ENCODE data around the gene TP53BP2.
"Not testable (repeated sequence)": the region's sequence is repeated elsewhere in the genome, so short reads cannot be mapped to it uniquely, and the experiment has no call there.

Gene TP53BP2, protein sequence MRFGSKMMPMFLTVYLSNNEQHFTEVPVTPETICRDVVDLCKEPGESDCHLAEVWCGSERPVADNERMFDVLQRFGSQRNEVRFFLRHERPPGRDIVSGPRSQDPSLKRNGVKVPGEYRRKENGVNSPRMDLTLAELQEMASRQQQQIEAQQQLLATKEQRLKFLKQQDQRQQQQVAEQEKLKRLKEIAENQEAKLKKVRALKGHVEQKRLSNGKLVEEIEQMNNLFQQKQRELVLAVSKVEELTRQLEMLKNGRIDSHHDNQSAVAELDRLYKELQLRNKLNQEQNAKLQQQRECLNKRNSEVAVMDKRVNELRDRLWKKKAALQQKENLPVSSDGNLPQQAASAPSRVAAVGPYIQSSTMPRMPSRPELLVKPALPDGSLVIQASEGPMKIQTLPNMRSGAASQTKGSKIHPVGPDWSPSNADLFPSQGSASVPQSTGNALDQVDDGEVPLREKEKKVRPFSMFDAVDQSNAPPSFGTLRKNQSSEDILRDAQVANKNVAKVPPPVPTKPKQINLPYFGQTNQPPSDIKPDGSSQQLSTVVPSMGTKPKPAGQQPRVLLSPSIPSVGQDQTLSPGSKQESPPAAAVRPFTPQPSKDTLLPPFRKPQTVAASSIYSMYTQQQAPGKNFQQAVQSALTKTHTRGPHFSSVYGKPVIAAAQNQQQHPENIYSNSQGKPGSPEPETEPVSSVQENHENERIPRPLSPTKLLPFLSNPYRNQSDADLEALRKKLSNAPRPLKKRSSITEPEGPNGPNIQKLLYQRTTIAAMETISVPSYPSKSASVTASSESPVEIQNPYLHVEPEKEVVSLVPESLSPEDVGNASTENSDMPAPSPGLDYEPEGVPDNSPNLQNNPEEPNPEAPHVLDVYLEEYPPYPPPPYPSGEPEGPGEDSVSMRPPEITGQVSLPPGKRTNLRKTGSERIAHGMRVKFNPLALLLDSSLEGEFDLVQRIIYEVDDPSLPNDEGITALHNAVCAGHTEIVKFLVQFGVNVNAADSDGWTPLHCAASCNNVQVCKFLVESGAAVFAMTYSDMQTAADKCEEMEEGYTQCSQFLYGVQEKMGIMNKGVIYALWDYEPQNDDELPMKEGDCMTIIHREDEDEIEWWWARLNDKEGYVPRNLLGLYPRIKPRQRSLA

DNA sequence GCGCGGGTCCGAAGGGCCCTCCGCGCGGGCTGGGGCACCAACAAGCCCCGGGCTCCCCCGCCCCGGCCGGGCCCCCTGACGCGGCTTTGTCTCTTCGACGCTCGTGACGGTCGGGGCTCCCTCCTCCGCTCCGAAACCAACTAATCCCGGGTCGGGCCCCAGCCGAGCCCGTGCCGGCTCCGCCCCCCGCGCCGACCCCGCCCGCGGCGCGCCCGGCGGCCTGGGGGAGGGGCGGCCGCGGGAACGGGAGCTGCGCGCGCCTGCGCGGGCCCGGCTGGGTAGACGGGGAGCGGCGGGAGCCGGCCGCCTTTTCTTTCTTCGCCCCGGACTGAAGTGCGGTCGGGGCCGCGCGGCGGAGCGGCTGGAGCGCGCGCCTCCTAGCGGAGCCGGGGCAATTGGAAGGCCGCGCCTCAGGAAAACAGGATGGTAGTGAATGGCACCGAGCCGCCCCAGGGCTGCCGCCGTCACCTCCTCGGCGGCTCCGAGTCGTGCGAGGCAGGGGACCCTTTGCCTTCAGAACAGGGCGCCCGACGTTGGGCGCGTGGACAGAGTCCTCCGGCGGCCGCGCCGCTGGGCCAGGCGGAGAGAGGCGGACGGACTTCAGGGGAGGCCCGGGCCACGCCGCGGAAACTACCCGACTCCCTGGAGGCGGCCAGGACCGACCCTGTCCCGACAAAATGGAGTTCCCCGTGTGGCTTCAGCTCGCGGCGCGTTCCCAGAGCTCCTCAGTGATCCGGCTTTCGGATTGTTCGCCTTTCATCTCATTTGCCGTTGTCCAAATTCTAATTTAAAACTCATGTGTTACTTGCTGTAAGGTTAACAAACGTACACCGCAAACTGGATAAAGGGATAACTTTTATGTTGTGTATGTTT lies at the start of gene TP53BP2:
TSS of gene TP53BP2 (minus strand) at position 138 of the 873 bp plus-strand sequence. CDS start 267 bp downstream, outside the sequence.
- DNase-seq (ENCODE audit: low read depth in 2 of 2), result peak; percentile 72 to 75

DNA sequence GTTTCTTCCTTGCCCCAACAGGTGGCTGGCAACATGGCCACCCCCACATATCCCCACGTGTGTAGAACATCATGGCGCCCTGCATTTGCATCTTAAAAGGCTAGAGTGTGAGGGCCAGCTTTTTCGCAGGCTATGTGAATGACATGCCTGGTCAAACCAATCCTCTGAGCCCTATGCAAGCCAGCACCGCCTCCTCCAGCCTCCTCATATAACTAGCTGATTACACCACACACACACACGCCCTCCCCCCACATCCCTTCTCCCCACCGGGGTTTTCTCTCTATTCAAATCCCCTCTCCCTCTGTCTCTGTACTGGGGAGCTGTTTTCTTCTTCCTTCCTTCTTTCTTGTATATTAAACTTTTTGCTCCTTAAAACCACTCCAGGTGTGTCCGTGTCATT lies 44.7 kb upstream of the TP53BP2 start:
- not testable (repeated sequence) for DNase-seq (ENCODE audit: low read depth in 2 of 2)

DNA sequence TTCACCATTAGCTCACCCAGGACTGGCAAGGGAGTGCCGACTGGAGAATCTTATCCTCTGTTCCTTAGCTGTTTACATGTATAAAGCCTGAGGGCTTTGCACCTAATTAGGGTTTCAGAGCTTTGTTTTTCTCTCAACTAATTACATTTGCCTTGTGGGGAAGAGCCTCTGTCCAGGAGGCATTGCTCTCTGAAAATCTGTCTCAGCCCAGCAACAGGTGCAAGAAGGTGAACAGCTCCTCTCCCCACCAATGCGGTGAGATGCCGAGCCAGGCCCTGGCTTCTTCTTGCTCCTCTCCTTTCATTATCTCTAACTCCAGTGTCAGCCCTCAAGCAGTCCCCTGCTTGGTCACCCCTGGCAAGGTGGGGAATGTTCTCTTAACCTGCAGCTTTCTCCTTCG lies 43.6 kb upstream of the TP53BP2 start:
- not testable (repeated sequence) for DNase-seq (ENCODE audit: low read depth in 2 of 2)

DNA sequence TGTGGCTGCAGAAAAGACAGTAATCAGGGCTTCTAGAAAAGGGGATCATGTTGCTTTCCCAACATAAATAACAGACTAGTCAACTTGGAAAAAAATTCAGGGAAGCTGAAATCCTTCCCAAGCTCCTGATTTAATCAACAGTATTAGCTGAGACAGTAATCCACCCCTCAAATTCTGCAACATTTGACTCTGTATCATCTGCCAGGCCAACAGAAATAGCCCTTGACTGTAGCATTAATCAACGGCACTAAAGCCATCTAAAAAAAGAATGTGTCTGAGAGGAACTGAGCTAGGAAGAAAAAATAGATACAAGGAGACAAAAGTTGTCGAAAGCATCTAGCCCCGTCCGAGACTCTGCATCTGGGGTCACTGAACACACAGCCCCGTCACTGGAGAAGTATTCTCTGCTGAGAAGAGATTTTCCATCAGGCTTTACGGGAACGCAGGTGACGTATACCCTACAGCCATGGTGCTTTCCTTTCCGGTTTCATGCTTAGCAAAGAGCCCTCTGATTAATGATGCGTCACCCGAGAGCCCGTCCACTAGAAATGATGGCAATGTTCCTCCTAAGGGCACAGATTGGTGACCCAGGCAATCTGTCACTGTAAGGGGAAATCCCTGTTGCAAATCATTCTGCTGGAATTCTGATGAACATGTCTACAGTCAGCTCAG lies 42.1 kb upstream of the TP53BP2 start:
- DNase-seq (ENCODE audit: low read depth in 2 of 2), result no peak

DNA sequence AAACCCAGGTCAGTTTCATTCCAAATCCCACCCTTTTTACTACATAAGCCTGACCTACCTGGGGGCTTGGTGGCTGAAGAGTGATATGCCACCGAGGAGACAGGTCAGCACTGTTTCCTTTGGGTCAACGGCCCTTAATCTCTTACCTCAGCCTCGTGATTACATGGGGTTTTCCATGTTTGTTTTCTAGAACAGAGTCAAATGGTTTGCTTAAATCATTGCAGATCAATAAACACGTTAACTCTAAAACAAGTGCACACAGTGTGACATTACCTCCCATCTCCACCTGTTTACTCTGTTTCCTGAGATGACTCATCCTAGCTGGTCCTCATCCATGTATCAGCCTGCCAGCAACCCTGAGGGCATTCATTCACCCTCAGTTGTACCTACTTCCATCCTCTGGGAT lies 40.8 kb upstream of the TP53BP2 start:
- no peak for DNase-seq (ENCODE audit: low read depth in 2 of 2)

DNA sequence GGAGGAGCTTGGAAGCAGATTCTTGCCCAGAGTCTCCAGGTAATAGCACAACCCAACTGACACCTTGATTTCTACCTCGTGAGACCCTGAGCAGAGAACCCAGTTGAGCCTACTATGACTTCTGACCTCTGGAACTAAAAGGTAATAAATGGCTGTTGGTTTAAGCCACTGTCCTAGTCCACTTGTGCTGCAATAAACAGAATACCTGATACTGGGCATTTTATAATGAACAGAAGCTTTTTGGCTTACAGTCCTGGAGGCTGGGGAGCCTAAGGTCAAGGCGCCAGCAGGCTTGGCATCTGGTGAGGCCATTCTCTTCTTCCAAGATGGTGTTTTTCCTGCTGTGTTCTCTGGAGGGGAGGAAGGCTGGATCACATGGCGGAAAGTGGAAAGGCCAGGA lies 39.9 kb upstream of the TP53BP2 start:
- no peak for DNase-seq (ENCODE audit: low read depth in 2 of 2)

DNA sequence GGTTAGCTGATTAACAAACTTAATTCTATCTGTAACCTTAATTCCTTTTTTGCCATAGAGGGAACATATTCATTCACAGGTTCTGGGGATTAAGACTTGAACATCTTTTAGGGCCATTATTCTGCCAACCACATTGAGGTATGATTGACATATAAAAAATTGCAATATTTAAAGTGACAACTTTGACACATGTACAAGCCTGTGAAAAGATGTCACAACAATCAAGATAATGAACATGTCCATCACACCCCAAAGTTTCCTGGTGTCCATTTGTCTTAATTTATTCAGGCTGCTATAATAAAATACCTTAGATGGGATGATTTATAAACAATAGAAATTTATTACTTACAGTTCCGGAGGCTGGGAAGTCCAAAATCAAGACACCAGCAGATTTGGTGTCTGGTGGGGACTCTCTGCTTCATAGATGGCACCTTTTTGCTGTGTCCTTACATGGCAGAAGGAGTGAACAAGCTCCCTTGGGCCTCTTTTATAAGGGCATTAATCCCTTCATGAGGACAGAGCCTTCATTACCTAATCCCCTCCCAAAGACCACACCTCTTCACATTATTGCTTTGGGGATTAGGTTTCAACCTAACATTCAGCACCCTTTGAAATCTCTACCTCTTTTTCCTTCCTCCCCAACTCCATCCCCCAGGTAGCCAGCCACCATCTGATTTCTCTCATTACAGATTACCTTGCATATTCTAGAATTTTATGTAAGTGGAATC lies 33.0 kb upstream of the TP53BP2 start:
- DNase-seq (ENCODE audit: low read depth in 2 of 2), result no peak

DNA sequence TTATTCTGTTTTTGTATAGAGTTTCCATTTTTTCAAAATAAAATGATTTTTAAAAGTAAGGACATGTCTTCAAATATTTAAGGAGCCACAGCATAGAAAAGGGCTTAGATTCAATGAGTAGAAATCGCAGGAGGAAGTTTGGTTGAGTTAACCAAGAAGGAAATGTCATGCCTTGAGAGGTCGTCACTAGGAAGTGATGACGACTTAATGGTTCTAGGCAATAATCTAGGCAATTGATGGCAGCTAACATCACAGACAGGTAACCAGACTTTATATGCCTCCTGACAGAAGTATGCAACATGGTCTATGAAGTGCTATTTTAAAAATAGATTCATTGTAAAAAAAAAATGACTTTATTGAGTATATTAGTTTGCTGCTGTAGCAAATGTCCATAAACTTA lies 32.1 kb upstream of the TP53BP2 start:
- no peak for DNase-seq (ENCODE audit: low read depth in 2 of 2)

DNA sequence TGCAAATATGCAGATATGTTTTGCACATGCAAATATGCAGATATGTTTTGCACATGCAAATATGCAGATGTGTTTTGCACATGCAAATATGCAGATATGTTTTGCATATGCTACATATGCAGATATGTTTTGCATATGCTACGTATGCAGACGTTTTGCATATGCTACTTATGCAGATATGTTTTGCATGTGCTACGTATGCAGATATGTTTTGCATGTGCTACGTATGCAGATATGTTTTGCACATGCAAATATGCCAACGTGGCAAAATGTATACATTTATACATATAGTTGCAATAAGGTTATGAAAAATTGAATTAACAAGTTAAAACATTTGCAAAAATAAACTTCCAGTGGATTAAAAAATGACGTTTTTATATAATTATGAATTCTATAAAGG lies 30.8 kb upstream of the TP53BP2 start:
- DNase-seq (ENCODE audit: low read depth in 2 of 2), result no peak

DNA sequence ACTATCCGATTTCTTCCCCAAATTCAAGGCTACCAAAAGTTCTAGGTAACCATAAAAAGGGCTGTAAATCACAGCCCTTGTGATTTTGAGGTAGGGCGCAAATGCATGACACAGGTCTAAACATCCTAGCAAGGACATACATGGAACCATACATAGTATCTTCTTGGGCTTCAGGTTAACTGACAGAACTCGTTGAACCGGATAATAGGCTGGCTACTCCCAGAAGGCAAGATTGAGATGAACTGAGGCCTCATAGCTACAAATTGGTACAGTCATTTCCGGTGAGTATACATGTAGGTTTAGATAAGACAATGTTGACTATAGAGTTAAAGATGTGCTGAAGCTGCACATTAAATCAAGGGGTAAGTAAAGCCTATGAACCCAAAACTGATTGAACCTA lies 27.3 kb upstream of the TP53BP2 start:
- DNase-seq (ENCODE audit: low read depth in 2 of 2), result no peak

DNA sequence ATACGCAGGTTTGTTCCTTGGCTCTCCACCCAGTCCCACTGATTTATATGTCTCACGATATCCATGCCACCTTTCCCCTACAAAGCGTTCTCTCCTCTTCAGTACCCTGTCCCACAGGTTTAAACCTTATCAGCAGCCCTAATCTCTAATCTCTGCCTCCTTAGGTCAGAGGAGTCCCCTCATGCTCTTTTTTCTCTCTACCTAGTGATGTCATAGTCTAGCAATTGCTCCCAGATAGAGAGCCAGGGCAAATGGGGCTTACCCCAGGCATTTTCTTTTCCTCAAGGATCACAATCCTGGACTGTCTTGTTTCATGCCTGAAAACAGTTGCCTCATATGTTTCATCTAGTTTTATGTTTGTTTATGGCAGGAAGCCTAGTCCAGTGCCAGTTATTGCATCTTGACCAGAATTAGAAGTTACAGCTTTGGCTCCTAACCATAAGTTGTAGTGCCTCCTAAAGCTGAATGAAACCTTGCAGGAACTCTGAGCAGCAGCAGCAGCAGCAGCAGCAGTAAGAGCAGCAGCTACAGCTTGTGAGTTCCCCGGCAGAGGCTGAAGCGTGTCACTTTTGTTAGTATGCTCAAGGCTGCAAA lies 26.7 kb upstream of the TP53BP2 start:
- DNase-seq (ENCODE audit: low read depth in 2 of 2), result no peak

DNA sequence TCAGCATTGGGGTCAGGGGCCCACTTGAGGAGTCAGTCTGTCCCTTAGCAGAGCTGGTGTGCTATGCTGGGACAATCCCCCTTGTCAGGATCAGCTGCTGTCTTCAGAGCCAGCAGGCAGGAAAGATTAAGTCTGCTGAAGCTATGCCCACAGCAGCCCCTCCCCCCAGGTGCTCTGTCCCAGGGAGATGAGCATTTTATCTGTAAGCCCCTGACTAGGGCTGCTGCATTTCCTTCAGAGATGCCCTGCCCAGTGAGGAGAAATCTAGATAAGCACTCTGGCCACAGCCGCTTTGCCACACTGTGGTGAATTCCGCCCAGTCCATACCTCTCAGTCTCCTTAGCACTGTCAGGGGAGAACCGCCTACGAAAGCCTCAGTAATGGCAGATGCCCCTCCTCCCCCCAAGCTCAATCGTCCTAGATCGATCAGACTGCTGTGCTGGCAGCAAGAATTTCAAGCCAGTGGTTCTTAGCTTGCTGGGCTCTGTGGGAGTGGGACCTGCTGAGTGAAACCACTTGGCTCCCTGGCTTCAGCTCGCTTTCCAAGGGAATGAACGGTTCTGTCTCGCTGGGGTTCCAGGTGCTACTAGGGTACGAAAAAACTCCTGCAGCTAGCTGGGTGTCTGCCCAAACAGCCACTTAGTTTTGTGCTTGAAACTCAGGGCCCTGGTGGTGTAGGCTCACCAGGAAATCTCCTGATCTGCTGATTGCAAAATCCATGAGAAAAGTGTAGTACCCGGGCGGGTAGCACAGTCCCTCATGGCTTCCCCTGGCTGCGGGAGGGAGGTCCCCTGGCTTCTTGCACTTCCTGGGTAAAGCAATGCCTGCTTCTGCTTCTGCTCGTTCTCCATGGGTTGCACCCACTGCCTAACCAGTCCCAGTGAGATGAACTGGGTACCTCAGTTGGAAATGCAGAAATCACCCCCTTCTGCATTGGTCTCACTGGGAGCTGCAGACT lies 25.1 kb upstream of the TP53BP2 start:
- DNase-seq (ENCODE audit: low read depth in 2 of 2), result no peak

DNA sequence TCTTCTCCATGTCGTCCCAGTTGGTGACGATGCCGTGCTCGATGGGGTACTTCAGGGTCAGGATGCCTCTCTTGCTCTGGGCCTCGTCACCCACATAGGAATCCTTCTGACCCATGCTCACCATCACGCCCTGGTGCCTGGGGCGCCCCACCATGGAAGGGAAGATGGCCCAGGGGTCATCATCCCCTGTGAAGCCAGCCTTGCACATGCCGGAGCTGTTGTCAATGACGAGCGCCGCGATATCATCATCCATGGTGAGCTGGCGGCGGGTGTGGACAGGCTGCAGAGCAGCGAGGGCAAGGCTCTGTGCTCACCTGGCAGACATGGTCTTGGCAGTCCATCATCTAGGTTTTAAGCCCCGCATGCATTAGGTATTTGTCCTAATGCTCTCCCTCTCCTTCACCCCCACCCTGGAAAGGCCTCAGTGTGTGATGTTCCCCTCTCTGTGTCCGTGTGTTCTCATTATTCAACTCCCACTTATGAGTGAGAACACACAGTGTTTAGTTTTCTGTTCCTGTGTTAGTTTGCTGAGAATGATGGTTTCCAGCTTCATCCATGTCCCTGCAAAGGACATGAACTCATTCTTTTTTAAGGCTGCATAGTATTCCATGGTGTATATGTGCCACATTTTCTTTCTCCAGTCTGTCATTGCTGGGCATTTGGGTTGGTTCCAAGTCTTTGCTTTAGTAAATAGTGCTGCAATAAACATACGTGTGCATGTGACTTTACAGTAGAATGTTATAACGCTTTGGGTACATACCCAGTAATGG lies 19.0 kb upstream of the TP53BP2 start:
- not testable (repeated sequence) for DNase-seq (ENCODE audit: low read depth in 2 of 2)

DNA sequence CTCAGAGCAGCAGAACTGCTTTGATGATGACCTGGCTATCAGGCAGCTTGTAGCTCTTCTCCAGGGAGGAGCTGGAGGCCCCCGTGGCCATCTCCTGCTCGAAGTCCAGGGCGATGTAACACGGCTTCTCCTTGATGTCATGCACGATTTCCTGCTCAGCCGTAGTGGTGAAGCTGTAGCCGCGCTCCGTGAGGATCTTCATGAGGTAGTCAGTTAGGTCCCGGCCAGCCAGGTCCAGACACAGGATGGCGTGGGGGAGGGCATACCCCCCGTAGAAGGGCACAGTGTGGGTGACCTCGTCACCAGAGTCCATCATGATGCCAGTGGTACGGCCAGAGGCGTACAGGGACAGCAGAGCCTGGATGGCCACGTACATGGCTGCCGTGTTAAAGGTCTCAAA lies 18.3 kb upstream of the TP53BP2 start:
- no peak for DNase-seq (ENCODE audit: low read depth in 2 of 2)

DNA sequence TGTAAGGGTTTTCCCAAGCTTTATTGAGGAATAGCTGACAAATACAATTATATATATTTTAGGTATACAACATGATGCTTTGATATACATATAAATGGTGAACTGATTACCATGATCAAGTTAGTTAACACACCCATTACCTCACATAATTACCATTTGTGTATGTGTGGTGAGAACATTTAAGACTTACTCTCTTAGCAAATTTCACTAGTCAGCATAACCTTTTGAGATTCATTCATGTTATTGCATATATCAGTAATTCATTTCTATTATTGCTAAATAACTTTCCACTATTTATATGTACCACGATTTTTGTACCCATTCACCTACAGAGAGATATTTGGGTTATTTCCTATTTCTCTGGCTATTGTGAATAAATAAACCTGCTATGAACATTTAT lies 16.2 kb upstream of the TP53BP2 start:
- DNase-seq (ENCODE audit: low read depth in 2 of 2), result no peak

DNA sequence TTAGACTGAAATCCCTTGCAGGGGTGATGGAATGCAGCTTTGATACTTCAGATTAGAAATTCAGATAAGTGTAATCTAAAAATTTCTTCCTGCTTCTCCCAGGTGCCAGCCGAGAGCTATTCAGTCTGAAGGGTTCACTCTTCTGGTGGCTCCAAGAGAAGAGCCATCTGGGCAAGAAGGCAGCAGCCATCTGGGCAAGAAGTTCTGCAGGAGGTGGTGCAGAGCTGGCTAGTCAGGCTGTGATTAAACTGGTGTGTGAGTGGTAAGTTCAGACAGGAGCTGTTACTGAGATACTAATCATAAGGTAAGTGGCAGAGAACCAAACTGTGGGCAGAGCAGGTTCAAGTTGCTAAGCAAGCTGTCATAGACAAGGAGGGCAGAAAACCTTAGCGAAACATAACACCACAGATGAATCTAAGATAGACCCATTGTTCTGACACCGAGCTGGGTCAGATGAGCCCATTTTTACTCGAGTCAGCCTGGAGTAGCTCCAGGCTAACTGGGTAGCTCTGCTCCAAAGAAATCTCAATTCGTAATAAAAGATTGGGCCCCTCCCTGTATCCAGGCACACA lies 14.4 kb upstream of the TP53BP2 start:
- DNase-seq (ENCODE audit: low read depth in 2 of 2), result no peak

DNA sequence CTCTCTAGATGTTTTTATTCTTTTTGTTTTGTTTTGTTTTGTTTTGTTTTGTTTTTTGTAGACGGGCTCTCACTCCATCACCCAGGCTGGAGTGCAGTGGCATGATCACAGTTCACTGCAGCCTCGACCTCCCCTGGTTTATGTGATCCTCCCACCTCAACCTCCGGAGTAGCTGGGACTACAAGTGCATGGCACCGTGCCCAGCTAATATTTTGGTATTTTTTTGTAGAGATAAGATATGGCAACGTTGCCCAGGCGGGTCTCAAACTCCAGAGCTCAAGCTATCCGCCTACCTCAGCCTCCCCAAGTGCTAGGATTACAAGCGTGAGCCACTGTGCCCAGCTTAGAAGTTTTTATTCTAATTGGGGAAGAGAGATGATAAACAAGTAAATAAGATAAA lies 13.3 kb upstream of the TP53BP2 start:
- no peak for DNase-seq (ENCODE audit: low read depth in 2 of 2)
